ENCODE data around the gene EGLN1.

GRCh38 chr1:231383159-231383860 lies 38.8 kb downstream of the EGLN1 start:
- no peak for TF ChIP-seq EZH2phosphoT487 (IDR thresholded peaks at IDR 0.05; ENCODE audit: borderline replicate concordance, low read depth)
- TF ChIP-seq, protein P1, sequence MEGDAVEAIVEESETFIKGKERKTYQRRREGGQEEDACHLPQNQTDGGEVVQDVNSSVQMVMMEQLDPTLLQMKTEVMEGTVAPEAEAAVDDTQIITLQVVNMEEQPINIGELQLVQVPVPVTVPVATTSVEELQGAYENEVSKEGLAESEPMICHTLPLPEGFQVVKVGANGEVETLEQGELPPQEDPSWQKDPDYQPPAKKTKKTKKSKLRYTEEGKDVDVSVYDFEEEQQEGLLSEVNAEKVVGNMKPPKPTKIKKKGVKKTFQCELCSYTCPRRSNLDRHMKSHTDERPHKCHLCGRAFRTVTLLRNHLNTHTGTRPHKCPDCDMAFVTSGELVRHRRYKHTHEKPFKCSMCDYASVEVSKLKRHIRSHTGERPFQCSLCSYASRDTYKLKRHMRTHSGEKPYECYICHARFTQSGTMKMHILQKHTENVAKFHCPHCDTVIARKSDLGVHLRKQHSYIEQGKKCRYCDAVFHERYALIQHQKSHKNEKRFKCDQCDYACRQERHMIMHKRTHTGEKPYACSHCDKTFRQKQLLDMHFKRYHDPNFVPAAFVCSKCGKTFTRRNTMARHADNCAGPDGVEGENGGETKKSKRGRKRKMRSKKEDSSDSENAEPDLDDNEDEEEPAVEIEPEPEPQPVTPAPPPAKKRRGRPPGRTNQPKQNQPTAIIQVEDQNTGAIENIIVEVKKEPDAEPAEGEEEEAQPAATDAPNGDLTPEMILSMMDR (IDR thresholded peaks at IDR 0.05): no peak
- TF ChIP-seq TEAD4 (IDR thresholded peaks at IDR 0.05; ENCODE audit: borderline replicate concordance, insufficient read depth): no peak
- no peak for TF ChIP-seq POLR2AphosphoS5 (IDR thresholded peaks at IDR 0.05; ENCODE audit: low read depth, low read length)
- no peak for TF ChIP-seq SMC3 (IDR thresholded peaks at IDR 0.05; ENCODE audit: low read depth, low read length)
- no peak for TF ChIP-seq NRF1 (IDR thresholded peaks at IDR 0.05; ENCODE audit: low read depth, low read length)
- TF ChIP-seq EP300 (IDR thresholded peaks at IDR 0.05; ENCODE audit: borderline replicate concordance in 1 of 2, low read depth in 1 of 2, low read length in 1 of 2): no peak

Measured in SK-N-SH (cell line).